Measurements from ENCODE around the gene TBC1D21. TPM values are rescaled to one million over a fixed set of nuclear protein-coding genes. Genes with fewer than 3 reads are reported as not detected.

TBC1D21 gene
- total and polyA plus RNA-seq, 2 of the 4 experiments (the other 2 are of a cell fraction): not detected

DNA sequence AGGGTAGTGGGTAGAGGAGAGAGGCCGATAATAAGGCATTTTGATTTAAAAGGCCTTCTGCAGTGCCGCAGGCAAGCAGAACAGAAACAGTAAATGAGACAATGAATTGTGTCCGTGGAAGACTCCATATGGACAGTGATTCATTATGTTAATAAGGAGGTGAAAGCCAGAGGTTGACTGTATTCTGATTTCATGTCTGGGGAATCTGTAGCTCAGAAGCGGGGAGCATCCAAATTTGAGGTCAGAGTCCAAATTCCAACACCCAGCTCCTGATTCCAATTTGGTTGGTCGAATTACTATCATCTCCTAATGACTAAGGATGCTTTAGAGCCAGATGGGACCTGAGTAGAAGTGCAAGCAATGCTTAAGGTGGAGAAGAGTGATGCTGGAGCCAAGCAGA lies 1.0 kb upstream of the TBC1D21 start:
- Histone ChIP-seq H3K23ac (ENCODE audit: low read depth, low read length) (no peak overlapping the region), H3K14ac (replicated peaks; ENCODE audit: low read depth, low read length) (no peak overlapping the region), H3K9me3 (ENCODE audit: control insufficient read depth, insufficient read depth, low read length) (no peaks in the 10 kb centered on the region), H2AK5ac (ENCODE audit: low read depth, low read length) (no peak overlapping the region), H2BK5ac (ENCODE audit: low read depth, low read length, poor library complexity, severe bottlenecking) (no peak overlapping the region), H3K27ac (ENCODE audit: insufficient read depth, low read length) (no peak overlapping the region), H2AFZ (replicated peaks; ENCODE audit: low read length, poor library complexity) (no peak overlapping the region), H3K9me1 (ENCODE audit: insufficient read depth, low read length) (no peaks in the 10 kb centered on the region), H3K18ac (ENCODE audit: low read depth, low read length) (no peak overlapping the region), H2BK20ac (ENCODE audit: low read depth, low read length) (no peak overlapping the region), H3K4me3 (ENCODE audit: insufficient read depth, low read depth, low read length) (no peak overlapping the region), H3K4me1 (ENCODE audit: control insufficient read depth, insufficient read depth, low read length) (no peaks in the 10 kb centered on the region), H4K20me1 (ENCODE audit: insufficient read depth, low read length) (0 out of 2 replicates have a peak, but pooled peaks cover 4% of the 10 kb centered on the region), H3K56ac (ENCODE audit: extremely low read depth, insufficient read depth, low read length) (no peak overlapping the region), H3K9ac (ENCODE audit: low read depth, low read length) (no peak overlapping the region), H3K36me3 (ENCODE audit: control insufficient read depth, insufficient read depth, low read length) (no peaks in the 10 kb centered on the region), H4K91ac (ENCODE audit: insufficient read depth, low read depth, low read length) (no peak overlapping the region), H3K79me1 (ENCODE audit: low read depth in 1 of 2, low read length in 2 of 2) (no peaks in the 10 kb centered on the region), H3K4me2 (ENCODE audit: low read depth, low read length) (no peak overlapping the region), H4K8ac (ENCODE audit: low read depth in 2 of 2, low read length in 2 of 2) (no peak overlapping the region), H2BK120ac (ENCODE audit: low read depth, low read length) (no peak overlapping the region), H4K5ac (ENCODE audit: low read depth, low read length) (no peak overlapping the region), H2AK9ac (replicated peaks; ENCODE audit: low read depth, low read length, poor library complexity) (no peak overlapping the region), H3K4ac (ENCODE audit: low read depth, low read length) (no peak overlapping the region), H2BK15ac (ENCODE audit: low read depth, low read length) (no peak overlapping the region), H3K27me3 (ENCODE audit: control insufficient read depth, insufficient read depth, low read length) (peaks cover 63% of the 10 kb centered on the region)
- POLR2A ChIA-PET (ENCODE audit: unreplicated experiment): no interaction called here
- ATAC-seq (ENCODE audit: low read depth) (no peak), DNase-seq (peak; percentile 18)
- intact Hi-C loops (cut with micrococcal nuclease): no loop called here
- CTCF ChIA-PET: interaction anchor here (1.3 kb wide), 1 partner anchor 34 kb away, joined by 4 read pairs; no protein-coding TSS in a partner anchor
- 55% methylated on average over 2 of the region's 5 CpGs; no CpG with 5 or more reads in 1 of the 2 experiments for WGBS, 2 experiments (ENCODE audit: extremely low coverage in 2 of 2, insufficient read length in 1 of 2)
- no peak for TF ChIP-seq RFX5 (IDR thresholded peaks at IDR 0.05; ENCODE audit: low read depth, low read length)
- no peak for TF ChIP-seq CEBPB (IDR thresholded peaks at IDR 0.05; ENCODE audit: low read depth, low read length)
- TF ChIP-seq, protein P1, sequence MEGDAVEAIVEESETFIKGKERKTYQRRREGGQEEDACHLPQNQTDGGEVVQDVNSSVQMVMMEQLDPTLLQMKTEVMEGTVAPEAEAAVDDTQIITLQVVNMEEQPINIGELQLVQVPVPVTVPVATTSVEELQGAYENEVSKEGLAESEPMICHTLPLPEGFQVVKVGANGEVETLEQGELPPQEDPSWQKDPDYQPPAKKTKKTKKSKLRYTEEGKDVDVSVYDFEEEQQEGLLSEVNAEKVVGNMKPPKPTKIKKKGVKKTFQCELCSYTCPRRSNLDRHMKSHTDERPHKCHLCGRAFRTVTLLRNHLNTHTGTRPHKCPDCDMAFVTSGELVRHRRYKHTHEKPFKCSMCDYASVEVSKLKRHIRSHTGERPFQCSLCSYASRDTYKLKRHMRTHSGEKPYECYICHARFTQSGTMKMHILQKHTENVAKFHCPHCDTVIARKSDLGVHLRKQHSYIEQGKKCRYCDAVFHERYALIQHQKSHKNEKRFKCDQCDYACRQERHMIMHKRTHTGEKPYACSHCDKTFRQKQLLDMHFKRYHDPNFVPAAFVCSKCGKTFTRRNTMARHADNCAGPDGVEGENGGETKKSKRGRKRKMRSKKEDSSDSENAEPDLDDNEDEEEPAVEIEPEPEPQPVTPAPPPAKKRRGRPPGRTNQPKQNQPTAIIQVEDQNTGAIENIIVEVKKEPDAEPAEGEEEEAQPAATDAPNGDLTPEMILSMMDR (conservative IDR thresholded peaks at IDR 0.05; ENCODE audit: low read depth, low read length): no peak
- TF ChIP-seq, protein P2, sequence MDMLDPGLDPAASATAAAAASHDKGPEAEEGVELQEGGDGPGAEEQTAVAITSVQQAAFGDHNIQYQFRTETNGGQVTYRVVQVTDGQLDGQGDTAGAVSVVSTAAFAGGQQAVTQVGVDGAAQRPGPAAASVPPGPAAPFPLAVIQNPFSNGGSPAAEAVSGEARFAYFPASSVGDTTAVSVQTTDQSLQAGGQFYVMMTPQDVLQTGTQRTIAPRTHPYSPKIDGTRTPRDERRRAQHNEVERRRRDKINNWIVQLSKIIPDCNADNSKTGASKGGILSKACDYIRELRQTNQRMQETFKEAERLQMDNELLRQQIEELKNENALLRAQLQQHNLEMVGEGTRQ (IDR thresholded peaks at IDR 0.05; ENCODE audit: low read depth, low read length): no peak
- no peak for TF ChIP-seq SMC3 (IDR thresholded peaks at IDR 0.05; ENCODE audit: low read depth, low read length)
- no peak for TF ChIP-seq FOS (IDR thresholded peaks at IDR 0.05; ENCODE audit: low read depth, low read length)
- TF ChIP-seq, protein P3, sequence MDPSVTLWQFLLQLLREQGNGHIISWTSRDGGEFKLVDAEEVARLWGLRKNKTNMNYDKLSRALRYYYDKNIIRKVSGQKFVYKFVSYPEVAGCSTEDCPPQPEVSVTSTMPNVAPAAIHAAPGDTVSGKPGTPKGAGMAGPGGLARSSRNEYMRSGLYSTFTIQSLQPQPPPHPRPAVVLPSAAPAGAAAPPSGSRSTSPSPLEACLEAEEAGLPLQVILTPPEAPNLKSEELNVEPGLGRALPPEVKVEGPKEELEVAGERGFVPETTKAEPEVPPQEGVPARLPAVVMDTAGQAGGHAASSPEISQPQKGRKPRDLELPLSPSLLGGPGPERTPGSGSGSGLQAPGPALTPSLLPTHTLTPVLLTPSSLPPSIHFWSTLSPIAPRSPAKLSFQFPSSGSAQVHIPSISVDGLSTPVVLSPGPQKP (IDR thresholded peaks at IDR 0.05; ENCODE audit: borderline replicate concordance, low read depth, low read length): no peak
- dilution Hi-C loops (cut with HindIII; ENCODE audit: low sequenced_read_pairs, unreplicated experiment): no loop called here
- in situ Hi-C loops (cut with MboI; ENCODE audit: low sequenced_read_pairs): loop anchor here (5.0 kb wide), 1 partner anchor 35 kb away; no protein-coding TSS in a partner anchor
- no TSS peak for BruUV-seq (replicated peaks)

All from IMR-90 (cell line).